Osteoblast (primary cell): ENCODE measurements around the gene MAP1A. TPM values are rescaled to one million over a fixed set of nuclear protein-coding genes. Genes with fewer than 3 reads are reported as not detected.

Source experiments
- total RNA-seq: library from RNA; depleted of rRNA; stranded (reverse); fragments of >200 nt; gene quantifications from 2 replicates; pipeline ENCODE4 v1.2.3, GENCODE V29; 2012

MAP1A gene
- total RNA-seq, 1 donor, result 117 TPM

Other genes starting within 250 kb of the MAP1A start
- not detected in 2 replicates for gene TGM7, start 215.4 kb upstream of the MAP1A start, total RNA-seq
- gene LCMT2, start 187.0 kb upstream of the MAP1A start, total RNA-seq, result 6.9 and 7.7 TPM in 2 replicates
- gene ZSCAN29, start 146.6 kb upstream of the MAP1A start, total RNA-seq, result 29.5 and 33.7 TPM in 2 replicates
- 8.8 and 10.5 TPM in 2 replicates for gene TUBGCP4, start 146.5 kb upstream of the MAP1A start, total RNA-seq
- 81.6 and 88.7 TPM in 2 replicates for gene TP53BP1, start 24.5 kb upstream of the MAP1A start, total RNA-seq
- gene PPIP5K1, start 72.6 kb downstream of the MAP1A start, total RNA-seq, result 20.3 and 45.1 TPM in 2 replicates
- gene CKMT1B, start 76.4 kb downstream of the MAP1A start, total RNA-seq, result not detected in 2 replicates
- under 0.01 TPM in 2 replicates for gene STRC, start 101.2 kb downstream of the MAP1A start, total RNA-seq
- gene CATSPER2, start 131.2 kb downstream of the MAP1A start, total RNA-seq, result 1.1 and 3.8 TPM in 2 replicates
- gene CKMT1A, start 176.3 kb downstream of the MAP1A start, total RNA-seq, result not detected in 2 replicates
- gene PDIA3, start 228.8 kb downstream of the MAP1A start, total RNA-seq, result 160 and 173 TPM in 2 replicates